GM19240 (cell line): ENCODE measurements around the gene LASP1NB.
"Not testable (repeated sequence)": the region's sequence is repeated elsewhere in the genome, so short reads cannot be mapped to it uniquely, and the experiment has no call there.

ENCODE experiments used
- DNase-seq: peaks from one replicate; pipeline ENCODE4 v3.0.0; 2011; ENCODE audit warnings: low spot score; ENCODE audit not compliant: insufficient read length

LASP1NB gene

DNA sequence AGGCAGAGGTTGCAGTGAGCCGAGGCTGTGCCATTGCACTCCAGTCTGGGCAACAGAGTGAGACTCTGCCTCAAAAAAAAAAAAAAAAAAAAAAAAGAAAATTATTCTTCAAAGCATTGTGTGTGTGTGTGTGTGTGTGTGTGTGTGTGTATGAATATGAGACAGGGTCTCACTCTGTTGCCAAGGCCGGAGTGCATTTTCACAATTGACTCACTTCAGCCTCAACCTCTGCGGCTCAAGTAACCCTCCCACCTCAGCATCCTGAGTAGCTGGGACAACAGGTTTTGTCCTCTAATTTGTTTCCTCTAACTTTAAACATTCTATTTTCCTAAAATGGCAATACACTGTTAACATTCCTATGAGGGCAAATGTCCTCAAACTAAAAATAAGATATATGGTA lies 34.1 kb downstream of the LASP1NB start:
- DNase-seq: no peak

GRCh38 chr17:38960402-38960801 lies 35.0 kb downstream of the LASP1NB start:
- no peak for DNase-seq

DNA sequence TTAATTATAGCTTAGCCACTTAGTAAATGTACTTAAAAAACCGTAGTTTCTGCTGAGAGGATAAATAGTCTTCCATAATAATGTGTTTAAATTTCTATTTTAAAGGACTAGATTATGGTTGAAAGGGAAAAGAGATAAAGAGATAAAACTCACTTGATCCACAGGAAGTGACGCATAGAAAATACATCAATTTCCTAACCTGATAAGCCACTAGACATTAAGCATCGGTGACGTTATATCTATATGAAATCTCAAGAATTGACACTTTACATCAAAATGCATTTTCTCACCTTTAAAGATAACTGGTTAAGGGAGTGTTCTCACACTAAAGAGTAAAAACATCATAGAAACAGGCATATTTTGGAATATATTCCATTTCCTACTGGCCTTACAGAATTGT lies 36.0 kb downstream of the LASP1NB start:
- DNase-seq: no peak

GRCh38 chr17:38967290-38967738 lies 41.9 kb downstream of the LASP1NB start, which contains the start of gene FBXO47:
Gene FBXO47 (minus strand): TSS chr17:38967403. CDS start chr17:38963025, 4,378 bp downstream.
- no peak for DNase-seq

DNA sequence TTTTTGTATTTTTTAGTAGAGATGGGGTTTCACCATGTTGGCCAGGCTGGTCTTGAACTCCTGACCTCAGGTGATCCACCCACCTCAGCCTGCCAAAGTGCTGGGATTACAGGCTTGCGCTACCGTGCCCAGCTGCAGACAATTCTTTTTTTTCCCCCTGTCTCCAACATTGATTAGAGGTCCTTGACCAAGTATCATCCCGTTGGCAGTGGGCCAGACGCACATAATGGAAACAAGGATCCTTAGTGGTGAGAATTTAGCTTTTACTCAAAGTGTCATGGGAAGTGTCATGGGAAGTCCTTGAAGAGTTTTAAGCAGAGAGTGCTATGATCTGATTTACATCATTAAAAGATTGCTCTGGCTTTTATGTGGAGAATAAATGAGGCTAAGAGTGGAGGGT lies 43.9 kb downstream of the LASP1NB start:
- no peak for DNase-seq

- no peak for DNase-seq
These were observed 44.7 kb downstream of the LASP1NB start for GRCh38 chr17:38970128-38970527.

DNA sequence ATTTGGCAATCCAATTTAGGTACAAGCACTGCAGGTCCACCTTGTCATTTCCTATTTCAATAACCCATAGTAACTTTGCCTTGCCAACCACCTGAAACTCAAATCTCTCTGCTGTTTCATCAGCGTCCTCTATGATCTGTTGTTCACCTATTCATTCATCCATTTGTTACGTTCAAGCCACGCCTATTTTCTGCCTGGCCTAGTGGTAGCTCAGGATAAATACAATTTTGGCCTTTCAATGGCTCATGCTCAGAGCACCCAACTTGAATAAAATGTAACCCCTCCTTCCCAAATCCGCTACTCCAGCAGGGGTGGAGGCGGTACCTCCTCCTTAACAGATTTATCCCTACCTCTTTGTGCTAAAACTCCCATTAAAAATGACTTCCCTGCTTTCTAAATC lies 45.4 kb downstream of the LASP1NB start:
- DNase-seq: no peak

- not testable (repeated sequence) for DNase-seq
These were observed 50.8 kb downstream of the LASP1NB start for GRCh38 chr17:38976187-38976551.

GRCh38 chr17:38978180-38978579 lies 52.8 kb downstream of the LASP1NB start:
- DNase-seq: no peak
